GM12892 (cell line): ENCODE data around the gene RTL5.
A peak's percentile ranks its signal among the peaks of the same experiment; 100 is the strongest.

Experiments used
- DNase-seq: peaks from one replicate; pipeline ENCODE4 v3.0.0; 2011; ENCODE audit not compliant: insufficient read length
- FAIRE-seq: peaks from 2 replicates; lab custom pipeline; 2011; peaks lifted over from hg19 to GRCh38; lab: Jason Lieb, UNC
- POLR2A ChIP-seq: IDR thresholded peaks from 2 replicates; pipeline ENCODE4 v1.6.1; 2011; ENCODE audit warnings: low read depth, low read length, control low read depth
- POLR2AphosphoS5 ChIP-seq: IDR thresholded peaks from 2 replicates; pipeline ENCODE4 v1.6.1; 2011; ENCODE audit warnings: low read depth, low read length, control low read depth
- TAF1 ChIP-seq: IDR thresholded peaks from 2 replicates; pipeline ENCODE4 v1.6.1; 2011; ENCODE audit warnings: low read depth, mild to moderate bottlenecking, control low read depth, low read length, borderline replicate concordance

Gene RTL5

DNA sequence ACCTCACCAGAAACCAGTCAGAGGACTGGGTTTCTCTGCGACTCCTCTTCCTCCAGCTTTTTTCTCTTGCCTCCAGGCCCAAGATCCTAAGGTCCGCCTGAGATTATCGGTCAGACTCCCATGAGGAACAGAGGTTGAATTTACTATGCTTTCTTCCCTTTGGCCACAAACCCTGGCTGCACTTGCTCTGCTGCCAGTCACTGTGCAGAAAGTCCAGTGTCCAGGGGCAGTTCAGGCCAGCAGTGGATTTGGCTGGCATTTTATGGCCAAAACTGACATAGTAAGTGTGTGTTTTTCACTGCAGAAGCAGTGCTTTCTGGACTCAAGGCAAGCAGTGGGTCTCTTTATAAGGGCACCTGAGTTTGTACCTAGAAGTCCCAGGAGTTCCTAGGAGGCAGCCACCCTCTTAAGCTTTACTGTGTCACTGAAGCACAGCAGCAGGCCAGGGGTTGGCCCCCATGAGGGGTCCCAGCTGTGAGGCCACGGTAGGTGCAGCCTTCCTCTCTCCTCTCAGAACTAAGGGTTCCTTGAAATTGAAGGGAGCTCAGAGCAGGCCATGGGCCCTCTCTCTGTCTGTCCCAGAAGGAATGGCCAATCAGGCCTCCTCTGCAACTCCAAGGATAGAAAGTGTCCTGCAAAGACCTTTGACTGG lies 3.4 kb downstream of the RTL5 start:
- TF ChIP-seq POLR2AphosphoS5 (no peak), TAF1 (no peak), POLR2A (no peak)
- no peak for FAIRE-seq
- no peak for DNase-seq

DNA sequence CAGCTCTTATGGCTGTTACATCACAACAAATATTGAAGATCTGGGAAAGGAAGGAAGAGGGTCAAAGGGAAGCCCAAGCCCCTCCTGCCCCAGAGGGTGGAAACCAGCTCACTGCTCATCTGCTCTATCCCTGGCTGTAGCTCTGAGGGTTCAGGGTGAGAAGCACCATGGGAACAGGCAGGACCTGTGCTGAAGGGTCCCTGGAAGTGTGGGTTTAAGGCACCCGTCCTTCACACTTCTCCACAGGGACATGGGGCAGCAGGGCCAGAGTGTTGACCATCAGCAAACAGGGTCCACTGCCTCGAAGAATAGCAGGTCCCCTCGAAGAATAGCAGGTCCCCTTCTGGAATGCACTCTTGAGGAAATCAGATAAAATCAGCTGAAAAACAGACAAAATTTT lies 4.4 kb downstream of the RTL5 start:
- TF ChIP-seq TAF1 (no peak), POLR2AphosphoS5 (no peak), POLR2A (no peak)
- no peak for FAIRE-seq
- no peak for DNase-seq

DNA sequence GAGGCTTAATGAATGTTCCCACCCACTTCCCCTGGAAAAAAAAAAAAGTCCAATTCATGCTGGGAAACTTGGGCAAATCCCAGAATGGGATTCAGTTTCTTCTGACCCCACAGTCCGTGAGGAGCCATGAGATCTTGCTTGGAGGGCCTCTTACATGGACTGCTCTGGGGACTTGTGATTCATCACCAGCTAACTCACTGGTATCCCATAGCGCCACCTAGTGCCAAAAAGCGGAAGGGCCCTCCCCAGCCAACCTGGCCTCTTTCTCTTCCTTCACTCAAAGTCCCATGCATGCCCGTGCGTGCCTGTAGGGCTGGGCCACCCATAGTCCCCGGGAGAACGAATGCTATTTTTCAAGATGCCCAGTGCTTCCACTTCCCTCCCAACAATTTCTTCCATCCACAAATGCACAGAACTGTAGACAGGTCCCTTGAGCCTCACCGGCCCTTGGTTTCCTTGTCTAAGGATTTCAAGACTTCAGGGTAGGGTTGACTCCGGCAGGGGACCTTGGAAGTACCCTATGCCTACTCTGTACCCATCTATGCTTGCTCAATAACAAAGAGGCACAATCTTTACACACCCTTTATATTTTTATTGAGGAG lies 5.1 kb downstream of the RTL5 start:
- no peak for TF ChIP-seq TAF1
- no peak for TF ChIP-seq POLR2A
- no peak for TF ChIP-seq POLR2AphosphoS5
- peak; percentile 98 for FAIRE-seq

DNA sequence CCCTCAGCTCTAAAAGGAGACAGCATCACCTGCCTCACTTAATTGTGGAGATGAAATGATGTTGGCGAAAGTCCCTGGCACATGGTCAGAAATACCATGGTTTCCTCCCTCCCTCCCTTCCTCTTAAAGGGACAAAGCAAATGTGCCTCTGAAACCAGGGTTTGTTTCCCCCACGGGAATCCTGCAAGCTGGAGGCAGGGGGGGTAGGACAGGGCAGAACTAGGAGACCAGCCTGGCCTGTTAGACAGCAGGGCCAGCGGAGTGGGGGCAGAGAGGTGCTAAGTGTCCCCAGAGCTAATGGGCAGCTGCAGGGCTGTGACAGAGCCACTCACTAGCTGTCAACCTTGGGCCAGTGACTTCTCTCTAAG lies 5.7 kb downstream of the RTL5 start:
- DNase-seq (no peak), FAIRE-seq (no peak)
- TF ChIP-seq TAF1 (no peak), POLR2A (no peak), POLR2AphosphoS5 (no peak)

More for the DNA sequence above, 5.1 kb downstream of the RTL5 start:
- DNase-seq: peak; percentile 70

DNA sequence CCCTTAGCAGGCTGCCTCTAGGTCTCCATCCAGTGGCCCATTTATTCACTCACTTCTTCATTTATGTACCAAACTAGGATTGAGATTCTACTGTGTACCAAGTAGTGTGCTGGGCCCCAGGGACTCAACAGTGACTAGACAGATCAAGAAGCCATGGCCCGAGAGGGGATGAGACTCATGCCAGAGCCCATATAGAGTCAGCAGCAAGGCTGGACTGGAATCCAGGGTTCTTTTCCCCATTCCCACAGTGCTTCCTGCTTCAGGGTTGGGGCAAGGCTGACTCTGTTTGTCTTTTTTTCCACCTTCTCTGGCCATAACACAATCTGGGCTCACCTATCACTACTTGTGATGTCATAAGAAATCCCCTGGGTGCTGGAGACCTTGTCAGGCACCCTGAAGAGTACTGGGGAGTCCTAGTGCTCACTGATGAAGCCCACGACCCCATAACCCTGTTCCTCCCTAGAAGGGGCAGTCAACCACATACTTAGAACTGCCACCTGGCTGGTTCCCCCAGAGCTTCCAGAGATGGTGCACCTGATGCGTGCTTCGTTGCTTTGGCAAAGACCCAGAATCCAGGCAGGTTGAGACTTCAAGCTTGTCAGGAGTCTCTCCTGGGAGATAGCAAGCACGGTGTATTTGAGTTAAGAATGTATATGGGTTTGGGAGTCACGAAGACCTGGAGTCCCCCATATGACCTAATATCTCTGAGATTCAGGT lies 6.2 kb downstream of the RTL5 start:
- no peak for TF ChIP-seq POLR2A
- TF ChIP-seq TAF1: no peak
- no peak for TF ChIP-seq POLR2AphosphoS5
- FAIRE-seq (no peak), DNase-seq (no peak)

DNA sequence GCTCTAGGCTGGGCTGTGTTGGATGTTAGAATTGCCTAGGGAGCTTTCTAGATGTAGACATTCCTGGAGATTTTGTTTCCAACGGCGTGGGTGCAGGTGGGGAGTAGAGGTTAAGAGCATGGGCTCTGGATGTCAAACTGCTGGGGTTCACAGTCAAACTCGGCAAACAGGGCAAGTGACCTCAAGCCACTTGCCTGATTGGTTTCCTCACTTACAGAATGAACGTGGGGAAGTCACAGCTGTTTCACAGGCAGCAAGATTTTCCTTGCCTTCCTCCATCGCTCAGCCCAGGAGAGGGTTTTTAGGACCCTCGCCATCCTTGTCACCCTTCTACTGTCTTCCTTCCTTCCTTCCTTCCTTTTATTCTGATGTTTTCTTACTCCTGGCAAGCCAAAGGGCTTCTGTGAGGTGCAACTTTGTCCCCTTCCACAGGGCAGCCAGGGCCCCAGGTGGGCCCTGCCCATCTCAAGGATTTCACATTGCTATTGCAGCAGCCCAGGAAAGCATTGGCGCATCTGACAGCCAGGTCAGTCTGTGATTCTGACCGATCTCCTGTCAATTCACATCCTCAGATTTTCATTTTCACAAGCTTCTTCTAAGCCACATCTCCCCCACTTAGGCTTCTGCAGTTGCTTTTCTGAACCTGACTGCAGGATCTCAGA lies 7.0 kb downstream of the RTL5 start:
- FAIRE-seq (no peak), DNase-seq (no peak)
- TF ChIP-seq POLR2AphosphoS5: no peak

DNA sequence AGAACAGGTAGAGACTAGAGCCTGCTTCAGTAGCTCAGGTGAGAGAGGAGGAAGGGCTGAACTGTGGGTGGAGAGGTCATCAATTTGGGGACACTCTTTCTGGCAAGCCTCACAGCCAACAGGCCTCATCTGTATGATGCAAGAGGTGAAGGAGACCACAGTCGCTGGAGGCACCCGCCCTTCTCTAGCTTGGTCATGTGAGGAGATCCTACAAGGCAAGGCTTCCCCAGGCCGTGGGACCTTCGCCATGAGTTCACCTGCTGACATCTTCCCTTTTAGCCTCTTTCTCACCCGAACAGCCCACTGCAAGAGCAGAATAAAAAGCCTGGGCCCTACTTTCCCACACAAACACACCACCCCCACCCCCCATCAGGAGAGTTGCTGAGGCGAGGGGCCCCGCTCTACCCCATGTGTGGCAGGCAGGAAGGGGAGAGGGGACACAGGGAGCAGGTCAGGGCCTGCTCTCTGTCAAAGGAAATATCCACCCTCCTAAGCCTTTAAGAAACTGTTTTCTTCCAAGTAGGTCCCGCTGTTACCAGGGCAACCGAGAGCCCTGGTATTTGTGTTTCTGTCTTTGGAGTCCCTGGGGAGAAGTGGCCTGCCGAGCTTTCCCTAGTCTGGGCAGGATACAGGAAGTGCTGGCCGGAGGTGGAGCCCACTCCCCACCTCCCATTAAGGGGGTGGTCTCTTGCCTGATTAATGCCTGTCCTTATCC lies 8.1 kb downstream of the RTL5 start:
- DNase-seq: no peak
- FAIRE-seq: no peak
- TF ChIP-seq POLR2A: no peak
- TF ChIP-seq POLR2AphosphoS5: no peak
- TF ChIP-seq TAF1: no peak

DNA sequence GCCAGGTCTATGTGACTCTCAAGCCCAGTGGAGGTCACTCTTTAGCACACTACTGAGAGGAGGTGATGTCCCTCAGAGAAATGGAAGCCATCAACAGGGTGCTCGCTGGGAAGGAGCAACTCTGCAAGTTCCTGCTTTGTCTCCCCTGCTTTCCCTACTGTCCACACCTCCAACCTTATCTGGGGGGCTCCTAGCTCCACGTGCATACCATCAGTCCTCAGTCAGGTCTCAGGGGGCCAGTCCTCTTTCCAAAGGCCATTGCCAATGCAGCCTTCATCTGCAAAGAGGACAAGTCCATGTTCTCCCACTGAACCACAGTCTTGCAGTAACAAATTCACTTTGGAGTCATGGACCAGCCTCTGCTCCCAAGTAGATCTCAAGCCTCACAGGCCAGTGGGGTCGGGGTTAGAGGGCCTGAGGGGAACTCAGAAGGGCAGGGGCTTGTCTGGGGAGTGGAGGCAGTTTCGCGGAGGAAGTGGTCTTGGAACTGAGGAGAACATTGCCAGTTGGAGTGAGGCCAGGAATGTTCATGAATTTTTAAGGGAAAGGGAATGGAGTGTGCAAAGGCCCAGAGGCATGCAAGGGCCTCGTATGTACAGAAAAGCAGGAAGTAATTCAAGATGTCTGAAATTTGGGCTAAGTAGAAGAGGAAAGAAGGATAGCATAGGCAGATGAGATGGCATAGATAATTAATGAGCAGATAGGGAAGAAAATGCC lies 8.9 kb downstream of the RTL5 start:
- FAIRE-seq (no peak), DNase-seq (no peak)
- no peak for TF ChIP-seq TAF1
- no peak for TF ChIP-seq POLR2AphosphoS5
- no peak for TF ChIP-seq POLR2A

DNA sequence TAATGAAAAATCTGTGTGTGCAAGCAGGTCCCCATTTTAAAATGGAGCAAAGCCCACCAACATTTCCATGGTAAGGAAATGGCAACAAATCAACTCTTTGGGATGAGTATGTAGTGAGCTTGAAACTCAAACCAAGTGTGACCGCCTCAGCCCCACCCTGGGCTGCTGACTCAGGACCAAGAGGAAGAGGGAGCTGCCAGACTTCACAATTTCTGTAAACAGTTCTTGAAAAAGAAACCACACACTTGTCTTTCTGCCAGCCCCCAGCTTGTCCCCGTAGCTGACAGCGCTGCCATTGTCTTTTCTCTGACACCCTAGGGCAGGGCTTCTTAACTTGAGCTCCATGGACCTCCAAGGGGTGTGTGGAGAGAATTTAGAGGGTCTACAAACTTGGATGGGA lies 10.3 kb downstream of the RTL5 start:
- FAIRE-seq (peak; percentile 51), DNase-seq (no peak)
- TF ChIP-seq TAF1: no peak
- no peak for TF ChIP-seq POLR2A
- no peak for TF ChIP-seq POLR2AphosphoS5

DNA sequence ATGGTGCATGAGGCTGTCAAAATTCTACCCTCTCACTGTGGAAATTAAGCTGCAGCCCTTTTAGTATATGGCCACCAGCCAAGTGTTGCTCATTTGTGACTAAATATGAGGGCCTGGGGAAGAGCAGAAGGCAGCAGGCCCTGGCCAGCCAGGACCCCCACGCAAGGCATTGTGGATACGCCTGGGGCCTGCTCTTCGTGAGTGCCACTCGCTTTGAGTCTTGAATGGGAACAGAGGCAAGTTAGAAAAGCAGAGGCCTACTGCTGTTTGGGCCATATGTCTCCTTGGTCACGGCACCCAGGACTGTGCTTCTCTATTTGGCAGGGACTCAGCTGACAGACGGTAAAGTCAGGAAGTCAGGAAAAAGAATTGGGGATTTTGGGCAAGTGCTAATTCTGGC lies 10.9 kb downstream of the RTL5 start:
- no peak for FAIRE-seq
- TF ChIP-seq TAF1 (no peak), POLR2A (no peak), POLR2AphosphoS5 (no peak)
- DNase-seq: no peak
